G401.6 (cell line): Measurements from ENCODE around the gene ZGPAT.

Experiments used
- FAIRE-seq: peaks from 2 replicates; lab custom pipeline; 2012; peaks lifted over from hg19 to GRCh38; lab: Jason Lieb, UNC

ZGPAT gene

DNA sequence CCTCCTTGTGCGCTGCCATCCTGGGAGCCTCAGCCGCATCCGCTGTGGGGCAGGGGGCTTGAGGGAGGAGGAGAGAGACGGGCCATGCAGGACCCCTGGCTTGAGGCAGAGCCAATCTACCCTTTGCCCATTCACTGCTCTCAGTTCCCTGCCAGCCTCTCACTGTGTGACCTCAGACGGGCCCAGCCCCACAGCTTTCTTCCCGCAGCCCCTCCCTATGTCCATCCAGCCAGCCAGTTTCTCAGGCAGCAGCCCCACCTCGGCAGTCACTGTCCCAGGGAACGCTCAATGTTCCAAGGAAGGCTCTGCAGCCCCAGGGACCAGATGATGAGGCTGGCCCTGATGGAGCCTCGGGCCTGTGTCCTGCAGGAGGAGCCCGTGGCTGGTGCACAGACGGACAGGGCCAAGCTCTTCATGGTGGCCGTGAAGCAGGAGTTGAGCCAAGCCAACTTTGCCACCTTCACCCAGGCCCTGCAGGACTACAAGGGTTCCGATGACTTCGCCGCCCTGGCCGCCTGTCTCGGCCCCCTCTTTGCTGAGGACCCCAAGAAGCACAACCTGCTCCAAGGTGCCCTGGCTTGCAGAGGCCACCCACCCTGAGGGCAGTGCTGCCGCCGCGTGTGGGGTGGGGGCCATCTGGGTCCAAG is 15.3 kb upstream of the ZGPAT start:
- FAIRE-seq, result no peak

DNA sequence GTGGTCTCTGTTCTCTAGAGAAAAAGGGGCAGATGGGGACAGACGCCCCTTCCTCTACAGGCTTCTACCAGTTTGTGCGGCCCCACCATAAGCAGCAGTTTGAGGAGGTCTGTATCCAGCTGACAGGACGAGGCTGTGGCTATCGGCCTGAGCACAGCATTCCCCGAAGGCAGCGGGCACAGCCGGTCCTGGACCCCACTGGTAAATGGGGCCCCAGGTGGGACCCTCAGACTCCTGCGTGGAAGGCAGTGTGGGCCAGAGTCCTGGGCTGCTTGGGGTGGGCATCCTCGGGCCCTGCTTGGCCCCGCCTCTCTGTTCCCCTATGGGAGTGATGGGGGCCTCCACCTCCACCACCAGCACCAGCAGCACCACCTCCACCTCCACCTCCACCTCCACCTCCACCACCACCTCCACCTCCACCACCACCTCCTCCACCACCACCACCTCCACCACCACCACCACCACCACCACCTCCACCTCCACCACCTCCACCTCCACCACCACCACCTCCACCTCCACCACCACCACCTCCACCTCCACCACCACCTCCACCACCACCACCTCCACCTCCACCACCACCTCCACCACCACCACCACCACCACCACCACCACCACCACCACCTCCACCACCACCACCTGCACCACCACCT is 14.6 kb upstream of the ZGPAT start:
- FAIRE-seq, result no peak

DNA sequence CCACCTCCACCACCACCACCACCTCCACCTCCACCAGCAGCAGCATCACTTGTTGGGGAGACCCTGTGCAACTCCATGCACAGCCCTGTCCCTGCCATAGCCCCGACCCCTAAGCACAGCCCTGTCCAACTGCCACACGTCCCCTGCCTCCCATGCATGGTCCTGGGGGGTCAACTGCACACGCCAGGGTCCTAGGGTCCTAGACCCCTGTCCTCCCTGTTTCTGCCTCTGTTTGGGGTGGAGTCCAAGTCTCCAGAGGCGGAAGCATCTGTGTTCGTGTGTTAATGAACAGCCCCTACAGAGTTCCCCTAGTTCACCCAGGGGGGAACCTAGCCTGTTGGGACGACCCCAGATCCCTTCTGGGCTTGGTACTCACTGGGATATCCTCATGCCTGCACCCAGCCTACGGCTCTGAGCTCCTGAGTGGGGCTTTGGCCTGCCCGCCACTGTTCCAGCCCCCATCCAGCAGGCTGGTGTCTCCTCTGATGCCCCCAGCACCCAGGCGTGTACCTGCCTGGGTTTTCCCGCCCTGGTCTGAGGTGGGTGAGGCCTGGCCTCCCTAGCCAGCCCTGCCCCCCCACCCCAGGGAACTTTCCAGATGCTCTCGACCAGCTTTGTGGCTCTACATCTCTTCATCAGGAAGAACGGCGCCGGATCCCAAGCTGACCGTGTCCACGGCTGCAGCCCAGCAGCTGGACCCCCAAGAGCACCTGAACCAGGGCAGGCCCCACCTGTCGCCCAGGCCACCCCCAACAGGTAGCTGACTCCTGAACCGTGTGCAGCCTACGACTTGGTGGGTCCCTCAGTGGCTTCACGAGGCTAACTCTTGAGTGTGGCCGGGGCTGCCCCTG is 13.9 kb upstream of the ZGPAT start:
- FAIRE-seq, result no peak

DNA sequence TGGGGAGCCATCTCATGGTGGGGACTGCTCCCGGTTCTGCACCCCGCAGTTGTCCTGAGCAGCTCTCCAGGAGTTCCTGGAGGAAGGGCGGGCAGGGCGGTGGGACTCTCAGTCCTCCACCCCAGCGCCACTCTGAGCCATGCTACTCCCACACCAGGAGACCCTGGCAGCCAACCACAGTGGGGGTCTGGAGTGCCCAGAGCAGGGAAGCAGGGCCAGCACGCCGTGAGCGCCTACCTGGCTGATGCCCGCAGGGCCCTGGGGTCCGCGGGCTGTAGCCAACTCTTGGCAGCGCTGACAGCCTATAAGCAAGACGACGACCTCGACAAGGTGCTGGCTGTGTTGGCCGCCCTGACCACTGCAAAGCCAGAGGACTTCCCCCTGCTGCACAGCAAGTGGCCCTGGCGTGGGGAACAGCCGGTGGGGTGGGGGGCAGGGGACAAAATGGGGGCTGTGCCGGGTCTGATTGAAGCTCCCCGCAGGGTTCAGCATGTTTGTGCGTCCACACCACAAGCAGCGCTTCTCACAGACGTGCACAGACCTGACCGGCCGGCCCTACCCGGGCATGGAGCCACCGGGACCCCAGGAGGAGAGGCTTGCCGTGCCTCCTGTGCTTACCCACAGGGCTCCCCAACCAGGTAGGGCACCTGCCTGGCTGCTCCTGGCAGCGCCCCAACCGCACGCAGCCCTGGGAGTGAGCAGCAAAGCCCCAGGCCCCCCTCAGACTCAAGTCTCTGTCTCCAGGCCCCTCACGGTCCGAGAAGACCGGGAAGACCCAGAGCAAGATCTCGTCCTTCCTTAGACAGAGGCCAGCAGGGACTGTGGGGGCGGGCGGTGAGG is 13.0 kb upstream of the ZGPAT start:
- FAIRE-seq, result no peak

DNA sequence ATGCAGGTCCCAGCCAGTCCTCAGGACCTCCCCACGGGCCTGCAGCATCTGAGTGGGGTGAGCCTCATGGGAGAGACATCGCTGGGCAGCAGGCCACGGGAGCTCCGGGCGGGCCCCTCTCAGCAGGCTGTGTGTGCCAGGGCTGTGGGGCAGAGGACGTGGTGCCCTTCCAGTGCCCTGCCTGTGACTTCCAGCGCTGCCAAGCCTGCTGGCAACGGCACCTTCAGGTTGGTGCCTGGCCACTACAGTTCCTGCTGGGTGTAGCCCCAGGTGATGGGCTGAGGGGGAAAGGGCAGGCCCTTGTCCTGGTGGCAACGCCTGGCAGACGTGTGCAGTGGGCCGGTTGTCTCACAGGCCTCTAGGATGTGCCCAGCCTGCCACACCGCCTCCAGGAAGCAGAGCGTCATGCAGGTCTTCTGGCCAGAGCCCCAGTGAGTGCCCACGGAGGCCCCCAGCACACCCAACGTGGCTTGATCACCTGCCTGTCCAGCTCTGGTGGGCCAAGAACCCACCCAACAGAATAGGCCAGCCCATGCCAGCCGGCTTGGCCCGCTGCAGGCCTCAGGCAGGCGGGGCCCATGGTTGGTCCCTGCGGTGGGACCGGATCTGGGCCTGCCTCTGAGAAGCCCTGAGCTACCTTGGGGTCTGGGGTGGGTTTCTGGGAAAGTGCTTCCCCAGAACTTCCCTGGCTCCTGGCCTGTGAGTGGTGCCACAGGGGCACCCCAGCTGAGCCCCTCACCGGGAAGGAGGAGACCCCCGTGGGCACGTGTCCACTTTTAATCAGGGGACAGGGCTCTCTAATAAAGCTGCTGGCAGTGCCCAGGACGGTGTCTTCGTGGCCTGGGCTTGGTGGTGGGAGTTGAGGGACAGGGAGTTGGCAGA is 12.2 kb upstream of the ZGPAT start:
- FAIRE-seq, result no peak

DNA sequence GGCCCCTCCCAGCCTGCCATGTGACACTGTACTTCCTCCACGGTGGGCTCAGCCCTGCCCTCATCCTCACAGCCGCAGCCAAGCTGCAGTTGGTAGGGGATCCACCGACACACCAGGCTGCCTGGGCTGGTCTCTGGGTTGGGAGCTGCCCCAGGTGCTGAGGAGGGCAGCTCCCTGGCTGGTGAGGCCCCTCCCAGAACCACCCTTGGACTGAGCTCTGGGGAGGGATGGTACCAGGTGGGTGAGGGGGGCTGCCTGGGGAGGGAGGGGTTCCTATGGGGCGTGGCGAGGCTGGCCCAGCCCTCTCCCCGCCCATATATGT is 11.6 kb upstream of the ZGPAT start:
- no peak for FAIRE-seq

DNA sequence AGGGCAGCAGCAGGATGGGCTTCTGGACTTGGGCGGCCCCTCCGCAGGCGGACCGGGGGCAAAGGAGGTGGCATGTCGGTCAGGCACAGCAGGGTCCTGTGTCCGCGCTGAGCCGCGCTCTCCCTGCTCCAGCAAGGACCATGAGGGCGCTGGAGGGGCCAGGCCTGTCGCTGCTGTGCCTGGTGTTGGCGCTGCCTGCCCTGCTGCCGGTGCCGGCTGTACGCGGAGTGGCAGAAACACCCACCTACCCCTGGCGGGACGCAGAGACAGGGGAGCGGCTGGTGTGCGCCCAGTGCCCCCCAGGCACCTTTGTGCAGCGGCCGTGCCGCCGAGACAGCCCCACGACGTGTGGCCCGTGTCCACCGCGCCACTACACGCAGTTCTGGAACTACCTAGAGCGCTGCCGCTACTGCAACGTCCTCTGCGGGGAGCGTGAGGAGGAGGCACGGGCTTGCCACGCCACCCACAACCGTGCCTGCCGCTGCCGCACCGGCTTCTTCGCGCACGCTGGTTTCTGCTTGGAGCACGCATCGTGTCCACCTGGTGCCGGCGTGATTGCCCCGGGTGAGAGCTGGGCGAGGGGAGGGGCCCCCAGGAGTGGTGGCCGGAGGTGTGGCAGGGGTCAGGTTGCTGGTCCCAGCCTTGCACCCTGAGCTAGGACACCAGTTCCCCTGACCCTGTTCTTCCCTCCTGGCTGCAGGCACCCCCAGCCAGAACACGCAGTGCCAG is 11.0 kb upstream of the ZGPAT start, which contains the start of gene TNFRSF6B:
TSS of gene TNFRSF6B (plus strand) at position 25 of the 729 bp plus-strand sequence. CDS start at position 141, 116 bp downstream.
- no peak for FAIRE-seq

DNA sequence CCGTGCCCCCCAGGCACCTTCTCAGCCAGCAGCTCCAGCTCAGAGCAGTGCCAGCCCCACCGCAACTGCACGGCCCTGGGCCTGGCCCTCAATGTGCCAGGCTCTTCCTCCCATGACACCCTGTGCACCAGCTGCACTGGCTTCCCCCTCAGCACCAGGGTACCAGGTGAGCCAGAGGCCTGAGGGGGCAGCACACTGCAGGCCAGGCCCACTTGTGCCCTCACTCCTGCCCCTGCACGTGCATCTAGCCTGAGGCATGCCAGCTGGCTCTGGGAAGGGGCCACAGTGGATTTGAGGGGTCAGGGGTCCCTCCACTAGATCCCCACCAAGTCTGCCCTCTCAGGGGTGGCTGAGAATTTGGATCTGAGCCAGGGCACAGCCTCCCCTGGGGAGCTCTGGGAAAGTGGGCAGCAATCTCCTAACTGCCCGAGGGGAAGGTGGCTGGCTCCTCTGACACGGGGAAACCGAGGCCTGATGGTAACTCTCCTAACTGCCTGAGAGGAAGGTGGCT is 10.4 kb upstream of the ZGPAT start:
- FAIRE-seq, result no peak

DNA sequence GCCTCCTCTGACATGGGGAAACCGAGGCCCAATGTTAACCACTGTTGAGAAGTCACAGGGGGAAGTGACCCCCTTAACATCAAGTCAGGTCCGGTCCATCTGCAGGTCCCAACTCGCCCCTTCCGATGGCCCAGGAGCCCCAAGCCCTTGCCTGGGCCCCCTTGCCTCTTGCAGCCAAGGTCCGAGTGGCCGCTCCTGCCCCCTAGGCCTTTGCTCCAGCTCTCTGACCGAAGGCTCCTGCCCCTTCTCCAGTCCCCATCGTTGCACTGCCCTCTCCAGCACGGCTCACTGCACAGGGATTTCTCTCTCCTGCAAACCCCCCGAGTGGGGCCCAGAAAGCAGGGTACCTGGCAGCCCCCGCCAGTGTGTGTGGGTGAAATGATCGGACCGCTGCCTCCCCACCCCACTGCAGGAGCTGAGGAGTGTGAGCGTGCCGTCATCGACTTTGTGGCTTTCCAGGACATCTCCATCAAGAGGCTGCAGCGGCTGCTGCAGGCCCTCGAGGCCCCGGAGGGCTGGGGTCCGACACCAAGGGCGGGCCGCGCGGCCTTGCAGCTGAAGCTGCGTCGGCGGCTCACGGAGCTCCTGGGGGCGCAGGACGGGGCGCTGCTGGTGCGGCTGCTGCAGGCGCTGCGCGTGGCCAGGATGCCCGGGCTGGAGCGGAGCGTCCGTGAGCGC is 9.8 kb upstream of the ZGPAT start:
- no peak for FAIRE-seq

DNA sequence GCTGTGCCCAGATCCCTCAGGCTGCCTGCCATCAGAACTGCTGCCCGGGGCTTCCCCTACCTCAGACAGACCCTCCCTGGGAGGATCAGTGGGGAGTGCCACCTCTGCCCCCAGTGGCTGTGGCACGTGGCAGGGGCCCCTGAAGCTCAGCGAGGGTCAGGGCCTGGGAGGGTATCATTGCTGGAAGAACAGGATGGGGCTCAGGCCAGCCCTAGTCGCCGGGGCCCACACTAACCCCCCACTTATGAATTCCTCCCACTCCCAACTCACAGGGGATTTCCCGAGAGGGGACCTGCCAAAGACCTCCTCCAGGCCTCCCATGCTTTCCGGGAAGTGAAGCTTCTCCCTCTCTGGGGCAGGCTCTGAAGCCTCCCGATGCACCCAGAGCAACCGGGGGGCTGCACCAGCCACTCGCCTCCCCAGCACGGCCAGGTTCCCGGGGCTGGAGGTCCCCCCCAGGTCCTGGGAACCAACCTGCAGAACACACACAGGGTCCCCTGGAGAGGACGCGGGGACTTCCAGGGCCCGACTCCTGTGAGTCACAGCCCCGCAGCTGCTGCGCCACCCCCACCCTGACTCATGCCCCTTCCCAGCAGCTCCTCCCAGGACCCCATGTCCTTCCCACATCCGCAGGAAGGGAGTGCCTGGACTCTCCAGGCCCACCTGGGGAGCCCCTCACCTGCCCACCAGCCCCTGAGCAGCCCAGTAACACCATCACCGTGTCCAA is 8.9 kb upstream of the ZGPAT start:
- FAIRE-seq, result no peak

DNA sequence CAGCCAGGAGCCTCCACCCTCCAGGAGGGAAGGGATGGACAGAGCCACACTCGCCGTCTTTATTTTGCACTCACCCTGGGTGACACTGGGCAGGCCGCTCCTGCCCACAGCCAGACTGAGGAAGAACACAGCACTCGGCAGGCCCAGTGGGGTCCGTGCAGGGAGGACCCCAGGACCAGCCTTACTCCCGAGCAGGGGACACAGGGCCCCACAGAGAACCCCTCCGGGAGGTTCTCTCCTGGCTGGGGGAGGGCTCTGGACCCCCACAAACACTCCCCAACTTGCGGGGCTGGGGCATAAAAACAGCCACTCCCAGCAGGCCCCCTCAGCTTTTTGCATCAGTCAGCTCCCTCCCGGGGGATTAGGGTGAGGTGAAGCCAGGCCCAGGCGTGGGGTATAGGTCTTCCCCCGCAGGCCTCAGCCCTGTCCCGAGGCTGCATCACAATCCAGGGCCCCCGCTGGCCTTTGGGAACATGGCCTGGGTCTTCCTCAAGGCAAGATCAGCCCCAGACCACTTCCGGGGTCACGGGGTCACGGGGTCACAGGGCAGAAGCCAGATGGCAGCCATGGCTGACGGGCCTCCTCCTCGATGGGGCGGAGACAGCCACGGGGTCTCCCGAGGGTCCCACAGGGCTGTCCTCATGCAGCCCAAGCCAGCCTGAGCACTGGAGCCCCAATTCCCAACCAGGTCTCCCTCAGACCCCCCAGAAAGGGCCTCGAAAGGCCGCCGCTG is 8.2 kb upstream of the ZGPAT start:
- no peak for FAIRE-seq

DNA sequence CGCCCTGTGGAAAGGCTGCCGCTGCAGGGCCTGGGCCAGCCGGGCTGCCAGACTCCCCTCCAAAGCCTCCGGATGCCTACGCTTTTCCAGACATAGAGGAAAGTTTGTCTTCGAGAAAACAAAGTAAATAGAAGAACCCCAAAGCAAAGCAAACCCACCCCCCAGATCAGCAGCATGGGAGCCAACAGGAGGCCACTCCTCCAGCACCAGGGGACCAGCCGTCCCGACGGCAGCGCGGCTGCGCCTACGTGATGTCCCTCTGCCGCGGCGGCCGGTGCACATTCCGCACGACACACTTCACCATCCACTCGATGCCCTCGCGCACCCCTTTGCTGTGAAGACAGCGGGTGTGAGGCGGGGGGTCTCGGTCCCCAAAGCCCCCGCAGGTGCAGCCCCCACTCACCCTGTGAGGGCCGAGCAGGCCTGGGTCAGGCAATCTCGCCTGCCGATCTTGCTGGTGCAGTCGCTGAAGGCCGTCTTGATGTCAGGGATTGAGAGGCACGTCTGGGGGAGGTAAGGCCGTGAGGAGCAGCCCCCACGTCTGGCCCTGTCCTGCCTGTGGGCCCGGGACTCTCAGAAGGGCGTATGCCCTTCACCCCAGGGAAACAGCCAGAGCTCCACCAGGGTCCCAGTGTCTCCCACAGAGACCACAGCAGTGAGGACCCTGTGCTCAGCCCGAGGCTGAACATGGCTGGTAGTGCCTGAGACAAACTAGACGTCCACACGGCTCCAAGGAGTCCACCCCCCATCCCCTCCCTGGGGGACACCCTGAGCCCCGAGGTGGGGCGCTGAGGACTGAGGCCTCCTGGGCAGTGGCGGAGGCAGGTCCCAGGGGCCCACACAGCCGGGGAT is 7.4 kb upstream of the ZGPAT start:
- FAIRE-seq, result no peak

DNA sequence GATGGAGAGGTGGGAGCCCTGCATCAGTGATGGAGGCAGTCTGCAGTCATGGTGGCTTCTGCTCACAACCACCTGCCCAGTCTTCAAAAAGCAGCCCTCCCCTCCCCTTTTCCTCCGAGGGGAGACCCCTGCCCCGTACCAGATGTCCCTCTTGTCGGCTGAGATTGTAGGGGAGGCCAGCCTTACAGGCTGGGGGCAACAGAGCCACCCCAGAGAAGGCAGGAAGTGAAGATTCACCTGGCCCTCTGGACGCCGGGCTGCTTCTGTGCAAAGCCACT is 6.8 kb upstream of the ZGPAT start:
- no peak for FAIRE-seq

DNA sequence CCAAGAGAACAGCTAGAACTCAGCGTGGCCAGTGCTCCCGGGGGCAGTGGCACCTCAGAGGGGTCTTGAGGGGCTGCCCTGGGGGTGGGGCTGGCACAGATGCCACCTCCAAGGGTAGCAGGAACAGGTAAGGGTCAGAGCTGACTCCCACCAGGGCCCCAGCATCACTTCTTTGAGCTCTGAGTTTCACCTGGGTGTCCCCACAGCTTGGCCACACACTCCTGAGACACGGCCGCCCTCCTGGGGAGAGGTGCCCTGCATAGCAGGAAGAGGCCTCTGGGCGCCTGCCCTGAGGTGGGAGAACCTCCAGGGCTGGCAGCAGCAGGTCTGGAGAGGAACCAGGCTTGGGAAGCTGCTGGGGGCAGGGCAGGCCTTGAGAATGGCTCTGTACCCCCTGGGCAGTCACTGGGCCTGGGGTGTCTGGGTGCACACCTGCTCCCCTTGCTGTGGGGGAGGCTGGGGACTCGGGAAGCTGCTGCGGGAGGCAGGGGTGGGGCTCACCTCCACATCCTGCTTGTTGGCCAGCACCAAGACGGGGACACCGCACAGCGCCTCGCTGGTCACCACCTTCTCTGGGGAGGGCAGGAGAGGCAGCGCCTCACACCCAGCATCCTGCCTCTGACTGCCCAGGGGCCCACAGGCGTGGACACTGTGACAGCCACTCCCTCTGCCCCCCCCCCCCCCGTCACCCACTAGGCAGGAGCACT is 6.4 kb upstream of the ZGPAT start:
- FAIRE-seq, result no peak

DNA sequence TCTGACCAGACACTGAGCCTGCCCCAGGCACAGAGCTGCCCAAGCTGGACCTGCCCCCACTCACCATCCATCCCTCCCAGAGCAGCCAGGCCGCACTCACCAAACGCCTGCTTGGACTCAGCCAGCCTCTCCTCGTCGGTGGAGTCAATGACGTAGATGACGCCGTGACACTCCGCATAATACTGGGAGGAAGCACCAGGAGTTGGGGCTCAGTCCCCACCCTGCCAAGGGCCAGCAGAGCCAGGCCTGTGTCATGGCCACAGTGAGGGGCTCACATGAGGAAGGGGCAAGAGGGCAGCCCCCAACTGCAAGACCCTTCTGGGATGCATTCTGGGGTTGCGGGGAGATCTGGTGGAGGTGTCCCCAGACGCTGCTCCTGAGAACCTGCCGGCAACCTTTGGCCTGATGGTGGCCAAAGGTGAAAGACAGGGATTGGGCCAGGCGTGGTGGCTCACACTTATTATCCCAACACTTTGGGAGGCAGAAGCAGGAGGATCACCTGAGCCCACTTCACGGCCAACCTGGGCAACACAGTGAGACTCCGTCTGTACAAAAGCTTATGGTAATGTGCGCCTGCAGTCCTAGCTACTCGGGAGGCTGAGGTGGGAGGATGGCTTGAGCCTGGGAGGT is 5.7 kb upstream of the ZGPAT start:
- FAIRE-seq, result no peak

DNA sequence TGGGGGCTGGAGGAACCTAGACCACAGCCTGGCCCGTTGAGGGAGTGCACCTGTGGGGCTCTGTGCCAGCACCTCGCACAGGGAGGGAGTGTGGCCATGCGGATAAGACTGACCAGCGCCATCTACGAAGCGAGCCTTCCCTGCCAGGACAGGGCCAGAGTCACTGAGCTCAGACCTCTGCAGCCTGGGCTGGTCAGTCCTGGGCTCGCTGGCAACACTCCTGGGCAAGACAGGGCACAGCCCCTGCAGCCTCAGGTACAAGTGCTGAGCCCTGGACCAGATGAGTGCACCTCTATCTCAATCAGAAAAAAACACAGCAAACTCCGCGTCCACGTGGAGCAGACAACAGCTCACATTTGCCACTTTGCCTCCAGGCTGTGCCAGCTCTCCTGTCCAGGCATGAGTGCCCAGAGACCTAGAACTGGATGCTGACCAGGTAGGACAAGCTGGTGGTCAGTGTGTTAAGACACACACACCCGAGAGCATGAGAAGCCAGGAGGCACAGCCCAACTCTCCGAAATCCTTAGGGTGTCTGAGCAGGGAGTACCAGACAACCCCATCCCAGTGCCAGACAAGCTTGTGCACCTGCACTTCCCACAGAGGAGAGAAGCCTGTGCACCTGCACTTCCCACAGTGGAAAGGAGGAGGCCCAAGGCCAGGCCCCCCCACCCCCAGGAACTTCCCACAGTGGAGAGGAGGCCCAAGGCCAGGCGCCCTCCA is 4.9 kb upstream of the ZGPAT start:
- FAIRE-seq, result no peak
